ENCODE results near the gene SLC35G3. TPM values are rescaled to one million over a fixed set of nuclear protein-coding genes. Genes with fewer than 3 reads are reported as not detected.

SLC35G3 gene
- total RNA-seq, 4 donors from 2014 or later = not detected

- no peak for TF ChIP-seq CTCF (IDR thresholded peaks at IDR 0.05; ENCODE audit: low read depth)
Measured at GRCh38 chr17:35149941-35150340, 44.3 kb downstream of the SLC35G3 start.

GRCh38 chr17:35148144-35148543 lies 46.0 kb downstream of the SLC35G3 start:
- TF ChIP-seq CTCF (IDR thresholded peaks at IDR 0.05; ENCODE audit: low read depth) = no peak

- no peak for TF ChIP-seq CTCF (IDR thresholded peaks at IDR 0.05; ENCODE audit: low read depth)
Measured at GRCh38 chr17:35147375-35147905, 46.8 kb downstream of the SLC35G3 start, which contains the start of gene UNC45B. TSS of gene UNC45B (plus strand) at chr17:35147817. CDS start at chr17:35148264, 447 bp downstream.

- TF ChIP-seq CTCF (IDR thresholded peaks at IDR 0.05; ENCODE audit: low read depth) = no peak
Measured at GRCh38 chr17:35146214-35146833, 47.9 kb downstream of the SLC35G3 start.

GRCh38 chr17:35144840-35145239 lies 49.4 kb downstream of the SLC35G3 start:
- TF ChIP-seq CTCF (IDR thresholded peaks at IDR 0.05; ENCODE audit: low read depth) = no peak

Other genes starting within 250 kb of the SLC35G3 start
- gene CCT6B, start 232.9 kb downstream of the SLC35G3 start, total RNA-seq = 1 to 10 TPM; 3.1 to 6.2 (median 4.1) TPM
- gene ZNF830, start 232.9 kb downstream of the SLC35G3 start, total RNA-seq = 10 to 100 TPM in 1 of 4 donors, 1 to 10 TPM in 3; 8.5 to 10.7 (median 9.6) TPM
- 10 to 100 TPM in 2 of 4 donors, 1 to 10 TPM in 2; 5.3 to 12.6 (median 9.6) TPM for gene LIG3, start 213.9 kb downstream of the SLC35G3 start, total RNA-seq
- gene RFFL, start 130.7 kb downstream of the SLC35G3 start, total RNA-seq = 10 to 100 TPM; 13.2 to 18.9 (median 18.1) TPM
- gene RAD51D, start 74.5 kb downstream of the SLC35G3 start, total RNA-seq = 10 to 100 TPM in 1 of 4 donors, 1 to 10 TPM in 3; 2.6 to 16.2 (median 7.8) TPM
- gene FNDC8, start 72.8 kb downstream of the SLC35G3 start, total RNA-seq = not detected
- gene NLE1, start 52.1 kb downstream of the SLC35G3 start, total RNA-seq = 10 to 100 TPM in 3 of 4 donors, 1 to 10 TPM in 1; 5.1 to 21.9 (median 14.7) TPM
- not detected for gene UNC45B, start 46.6 kb downstream of the SLC35G3 start, total RNA-seq
- 10 to 100 TPM; 38.8 to 55.6 (median 39.2) TPM for gene SLFN5, start 48.7 kb upstream of the SLC35G3 start, total RNA-seq
- gene SLFN11, start 179.2 kb upstream of the SLC35G3 start, total RNA-seq = 10 to 100 TPM; 53.7 to 79.6 (median 61.8) TPM
- 10 to 100 TPM; 11.1 to 15.0 (median 14.6) TPM for gene SLFN12, start 238.1 kb upstream of the SLC35G3 start, total RNA-seq